22Rv1 (cell line): ENCODE measurements around the gene COL25A1.

ENCODE experiments used
- ZFX ChIP-seq: fragments of 450-650 bp; IDR thresholded peaks from 2 replicates; pipeline ENCODE4 v1.6.1; 2017; ENCODE audit warnings: antibody characterized with exemption, borderline replicate concordance
- TF ChIP-seq, protein P1 (sequence below): fragments of 450-650 bp; IDR thresholded peaks from 2 replicates; pipeline ENCODE4 v1.5.1; 2017; ENCODE audit warnings: mild to moderate bottlenecking

DNA sequence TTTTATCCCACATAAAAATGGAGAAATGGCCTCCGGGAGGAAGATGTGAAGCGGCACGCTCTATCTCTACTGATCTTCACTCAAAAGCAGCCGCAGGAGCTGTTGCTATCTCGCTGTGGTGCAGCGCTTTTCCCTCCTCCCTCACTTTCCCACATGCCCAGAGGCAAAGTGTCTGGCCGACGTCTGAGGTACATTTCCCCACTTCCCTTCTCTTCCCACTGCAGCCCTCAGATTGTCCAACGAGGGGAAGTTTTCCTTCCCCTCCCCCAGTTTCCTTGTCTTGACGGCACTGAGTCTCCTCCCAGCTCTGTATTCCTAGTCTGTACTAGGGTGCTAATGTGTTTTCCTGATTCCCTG lies 660 bp upstream of the COL25A1 start:
- TF ChIP-seq, protein P1, sequence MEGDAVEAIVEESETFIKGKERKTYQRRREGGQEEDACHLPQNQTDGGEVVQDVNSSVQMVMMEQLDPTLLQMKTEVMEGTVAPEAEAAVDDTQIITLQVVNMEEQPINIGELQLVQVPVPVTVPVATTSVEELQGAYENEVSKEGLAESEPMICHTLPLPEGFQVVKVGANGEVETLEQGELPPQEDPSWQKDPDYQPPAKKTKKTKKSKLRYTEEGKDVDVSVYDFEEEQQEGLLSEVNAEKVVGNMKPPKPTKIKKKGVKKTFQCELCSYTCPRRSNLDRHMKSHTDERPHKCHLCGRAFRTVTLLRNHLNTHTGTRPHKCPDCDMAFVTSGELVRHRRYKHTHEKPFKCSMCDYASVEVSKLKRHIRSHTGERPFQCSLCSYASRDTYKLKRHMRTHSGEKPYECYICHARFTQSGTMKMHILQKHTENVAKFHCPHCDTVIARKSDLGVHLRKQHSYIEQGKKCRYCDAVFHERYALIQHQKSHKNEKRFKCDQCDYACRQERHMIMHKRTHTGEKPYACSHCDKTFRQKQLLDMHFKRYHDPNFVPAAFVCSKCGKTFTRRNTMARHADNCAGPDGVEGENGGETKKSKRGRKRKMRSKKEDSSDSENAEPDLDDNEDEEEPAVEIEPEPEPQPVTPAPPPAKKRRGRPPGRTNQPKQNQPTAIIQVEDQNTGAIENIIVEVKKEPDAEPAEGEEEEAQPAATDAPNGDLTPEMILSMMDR = no peak
- no peak for TF ChIP-seq ZFX
